ENCODE results near the gene USP3. TPM values are rescaled to one million over a fixed set of nuclear protein-coding genes. Genes with fewer than 3 reads are reported as not detected.

Gene USP3
- total and polyA plus RNA-seq, 2 of the 13 experiments (the other 11 are each of a cell fraction or from before 2014, with no cell fraction given) = 14.3 to 61.2 TPM

- TF ChIP-seq HMGXB4 (CRISPR knock-in tag; IDR thresholded peaks at IDR 0.05; ENCODE audit: borderline replicate concordance in 1 of 2, low read depth in 1 of 2) (peak; percentile 78 to 82), CC2D1A (CRISPR knock-in tag; IDR thresholded peaks at IDR 0.05) (0 out of 2 replicates have a peak, but pooled peaks have one; percentile 56), TCF12 (IDR thresholded peaks at IDR 0.05) (no peak), TCF12 (CRISPR knock-in tag; IDR thresholded peaks at IDR 0.05) (0 out of 2 replicates have a peak, but pooled peaks have one; percentile 39), ZNF34 (CRISPR knock-in tag; IDR thresholded peaks at IDR 0.05; ENCODE audit: borderline replicate concordance) (no peak), ZC3H13 (CRISPR knock-in tag; IDR thresholded peaks at IDR 0.05) (0 out of 2 replicates have a peak, but pooled peaks have one; percentile 52), ZNF639 (CRISPR knock-in tag; conservative IDR thresholded peaks at IDR 0.05) (no peak), ZGPAT (CRISPR knock-in tag; IDR thresholded peaks at IDR 0.05) (no peak; the same call in 1 of the 2 replicates), ZSCAN31 (CRISPR knock-in tag; IDR thresholded peaks at IDR 0.05; ENCODE audit: low read depth) (no peak), ZNF766 (CRISPR knock-in tag; IDR thresholded peaks at IDR 0.05; ENCODE audit: borderline replicate concordance) (no peak), ZMYM3 (CRISPR knock-in tag; IDR thresholded peaks at IDR 0.05) (peak; percentile 16; the same call in 1 of the 2 replicates), POLR2AphosphoS5 (IDR thresholded peaks at IDR 0.05; ENCODE audit: low read depth, low read length) (no peak), CENPX (CRISPR knock-in tag; IDR thresholded peaks at IDR 0.05) (no peak), SYNCRIP (IDR thresholded peaks at IDR 0.05; ENCODE audit: insufficient read depth, low read depth, low read length) (no peak), ZBTB1 (CRISPR knock-in tag; IDR thresholded peaks at IDR 0.05; ENCODE audit: borderline replicate concordance) (no peak), ZNF263 (CRISPR knock-in tag; IDR thresholded peaks at IDR 0.05) (no peak), SRY (CRISPR knock-in tag; IDR thresholded peaks at IDR 0.05) (no peak), NCOA1 (CRISPR knock-in tag; IDR thresholded peaks at IDR 0.05) (no peak), ZNF878 (CRISPR knock-in tag; IDR thresholded peaks at IDR 0.05) (no peak)
- TF ChIP-seq, protein P1, sequence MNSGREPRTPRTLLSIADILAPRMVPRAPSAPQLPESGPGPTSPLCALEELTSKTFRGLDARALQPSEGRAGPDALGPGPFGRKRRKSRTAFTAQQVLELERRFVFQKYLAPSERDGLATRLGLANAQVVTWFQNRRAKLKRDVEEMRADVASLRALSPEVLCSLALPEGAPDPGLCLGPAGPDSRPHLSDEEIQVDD (CRISPR knock-in tag; IDR thresholded peaks at IDR 0.05; ENCODE audit: borderline replicate concordance) = no peak
- TF ChIP-seq, protein P2, sequence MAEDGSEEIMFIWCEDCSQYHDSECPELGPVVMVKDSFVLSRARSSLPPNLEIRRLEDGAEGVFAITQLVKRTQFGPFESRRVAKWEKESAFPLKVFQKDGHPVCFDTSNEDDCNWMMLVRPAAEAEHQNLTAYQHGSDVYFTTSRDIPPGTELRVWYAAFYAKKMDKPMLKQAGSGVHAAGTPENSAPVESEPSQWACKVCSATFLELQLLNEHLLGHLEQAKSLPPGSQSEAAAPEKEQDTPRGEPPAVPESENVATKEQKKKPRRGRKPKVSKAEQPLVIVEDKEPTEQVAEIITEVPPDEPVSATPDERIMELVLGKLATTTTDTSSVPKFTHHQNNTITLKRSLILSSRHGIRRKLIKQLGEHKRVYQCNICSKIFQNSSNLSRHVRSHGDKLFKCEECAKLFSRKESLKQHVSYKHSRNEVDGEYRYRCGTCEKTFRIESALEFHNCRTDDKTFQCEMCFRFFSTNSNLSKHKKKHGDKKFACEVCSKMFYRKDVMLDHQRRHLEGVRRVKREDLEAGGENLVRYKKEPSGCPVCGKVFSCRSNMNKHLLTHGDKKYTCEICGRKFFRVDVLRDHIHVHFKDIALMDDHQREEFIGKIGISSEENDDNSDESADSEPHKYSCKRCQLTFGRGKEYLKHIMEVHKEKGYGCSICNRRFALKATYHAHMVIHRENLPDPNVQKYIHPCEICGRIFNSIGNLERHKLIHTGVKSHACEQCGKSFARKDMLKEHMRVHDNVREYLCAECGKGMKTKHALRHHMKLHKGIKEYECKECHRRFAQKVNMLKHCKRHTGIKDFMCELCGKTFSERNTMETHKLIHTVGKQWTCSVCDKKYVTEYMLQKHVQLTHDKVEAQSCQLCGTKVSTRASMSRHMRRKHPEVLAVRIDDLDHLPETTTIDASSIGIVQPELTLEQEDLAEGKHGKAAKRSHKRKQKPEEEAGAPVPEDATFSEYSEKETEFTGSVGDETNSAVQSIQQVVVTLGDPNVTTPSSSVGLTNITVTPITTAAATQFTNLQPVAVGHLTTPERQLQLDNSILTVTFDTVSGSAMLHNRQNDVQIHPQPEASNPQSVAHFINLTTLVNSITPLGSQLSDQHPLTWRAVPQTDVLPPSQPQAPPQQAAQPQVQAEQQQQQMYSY (CRISPR knock-in tag; IDR thresholded peaks at IDR 0.05) = no peak
Measured at GRCh38 chr15:63599401-63600000, 95.1 kb downstream of the USP3 start (continued).

Measured in HepG2 (cell line).